Choroid plexus epithelial cell (primary cell): ENCODE measurements around the gene TAPT1.
A peak's percentile ranks its signal among the peaks of the same experiment; 100 is the strongest.

Experiments
- DNase-seq: peaks from one replicate; pipeline ENCODE4 v3.0.0-alpha.2; 2010; ENCODE audit warnings: low read depth
- H3K4me3 ChIP-seq: 2 replicates; pipeline ENCODE4 v1.5.1; 2011; ENCODE audit warnings: low read depth, mild to moderate bottlenecking, control low read depth, low read length, moderate library complexity
- CTCF ChIP-seq: conservative IDR thresholded peaks from 2 replicates; pipeline ENCODE4 v1.5.1; 2011; ENCODE audit warnings: low read depth, mild to moderate bottlenecking, control low read depth, inconsistent platforms, low read length, moderate library complexity

TAPT1 gene

GRCh38 chr4:16248605-16249004 lies 22.3 kb upstream of the TAPT1 start:
- TF ChIP-seq CTCF, result no peak
- no peak overlapping the region for H3K4me3 ChIP-seq
- no peak for DNase-seq

- DNase-seq, result no peak
- H3K4me3 ChIP-seq, result no peak overlapping the region
- TF ChIP-seq CTCF, result no peak
These were observed 19.0 kb upstream of the TAPT1 start for GRCh38 chr4:16245241-16245640.

- DNase-seq, result no peak
- TF ChIP-seq CTCF, result no peak
- H3K4me3 ChIP-seq, result no peak overlapping the region
These were observed 17.0 kb upstream of the TAPT1 start for GRCh38 chr4:16243285-16243684.

GRCh38 chr4:16240300-16240699 lies 14.0 kb upstream of the TAPT1 start:
- no peak for TF ChIP-seq CTCF
- no peak overlapping the region for H3K4me3 ChIP-seq
- DNase-seq, result no peak

GRCh38 chr4:16239086-16239485 lies 12.8 kb upstream of the TAPT1 start:
- no peak overlapping the region for H3K4me3 ChIP-seq
- no peak for DNase-seq
- no peak for TF ChIP-seq CTCF

- H3K4me3 ChIP-seq, result no peak overlapping the region
- TF ChIP-seq CTCF, result no peak
- peak; percentile 5 for DNase-seq
These were observed 12.1 kb upstream of the TAPT1 start for GRCh38 chr4:16238327-16238726.

GRCh38 chr4:16237715-16238114 lies 11.4 kb upstream of the TAPT1 start:
- H3K4me3 ChIP-seq, result no peak overlapping the region
- no peak for TF ChIP-seq CTCF
- DNase-seq, result no peak
